ENCODE measurements around the gene FOXK2.

The FOXK2 gene

GRCh38 chr17:82645516-82645915 is 126.0 kb downstream of the FOXK2 start:
- TF ChIP-seq, protein P1, sequence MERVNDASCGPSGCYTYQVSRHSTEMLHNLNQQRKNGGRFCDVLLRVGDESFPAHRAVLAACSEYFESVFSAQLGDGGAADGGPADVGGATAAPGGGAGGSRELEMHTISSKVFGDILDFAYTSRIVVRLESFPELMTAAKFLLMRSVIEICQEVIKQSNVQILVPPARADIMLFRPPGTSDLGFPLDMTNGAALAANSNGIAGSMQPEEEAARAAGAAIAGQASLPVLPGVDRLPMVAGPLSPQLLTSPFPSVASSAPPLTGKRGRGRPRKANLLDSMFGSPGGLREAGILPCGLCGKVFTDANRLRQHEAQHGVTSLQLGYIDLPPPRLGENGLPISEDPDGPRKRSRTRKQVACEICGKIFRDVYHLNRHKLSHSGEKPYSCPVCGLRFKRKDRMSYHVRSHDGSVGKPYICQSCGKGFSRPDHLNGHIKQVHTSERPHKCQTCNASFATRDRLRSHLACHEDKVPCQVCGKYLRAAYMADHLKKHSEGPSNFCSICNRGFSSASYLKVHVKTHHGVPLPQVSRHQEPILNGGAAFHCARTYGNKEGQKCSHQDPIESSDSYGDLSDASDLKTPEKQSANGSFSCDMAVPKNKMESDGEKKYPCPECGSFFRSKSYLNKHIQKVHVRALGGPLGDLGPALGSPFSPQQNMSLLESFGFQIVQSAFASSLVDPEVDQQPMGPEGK (CRISPR knock-in tag; IDR thresholded peaks at IDR 0.05; ENCODE audit: borderline replicate concordance), result no peak
- no peak for TF ChIP-seq ZNF565 (CRISPR knock-in tag; conservative IDR thresholded peaks at IDR 0.05; ENCODE audit: low read depth)
- TF ChIP-seq, protein P2, sequence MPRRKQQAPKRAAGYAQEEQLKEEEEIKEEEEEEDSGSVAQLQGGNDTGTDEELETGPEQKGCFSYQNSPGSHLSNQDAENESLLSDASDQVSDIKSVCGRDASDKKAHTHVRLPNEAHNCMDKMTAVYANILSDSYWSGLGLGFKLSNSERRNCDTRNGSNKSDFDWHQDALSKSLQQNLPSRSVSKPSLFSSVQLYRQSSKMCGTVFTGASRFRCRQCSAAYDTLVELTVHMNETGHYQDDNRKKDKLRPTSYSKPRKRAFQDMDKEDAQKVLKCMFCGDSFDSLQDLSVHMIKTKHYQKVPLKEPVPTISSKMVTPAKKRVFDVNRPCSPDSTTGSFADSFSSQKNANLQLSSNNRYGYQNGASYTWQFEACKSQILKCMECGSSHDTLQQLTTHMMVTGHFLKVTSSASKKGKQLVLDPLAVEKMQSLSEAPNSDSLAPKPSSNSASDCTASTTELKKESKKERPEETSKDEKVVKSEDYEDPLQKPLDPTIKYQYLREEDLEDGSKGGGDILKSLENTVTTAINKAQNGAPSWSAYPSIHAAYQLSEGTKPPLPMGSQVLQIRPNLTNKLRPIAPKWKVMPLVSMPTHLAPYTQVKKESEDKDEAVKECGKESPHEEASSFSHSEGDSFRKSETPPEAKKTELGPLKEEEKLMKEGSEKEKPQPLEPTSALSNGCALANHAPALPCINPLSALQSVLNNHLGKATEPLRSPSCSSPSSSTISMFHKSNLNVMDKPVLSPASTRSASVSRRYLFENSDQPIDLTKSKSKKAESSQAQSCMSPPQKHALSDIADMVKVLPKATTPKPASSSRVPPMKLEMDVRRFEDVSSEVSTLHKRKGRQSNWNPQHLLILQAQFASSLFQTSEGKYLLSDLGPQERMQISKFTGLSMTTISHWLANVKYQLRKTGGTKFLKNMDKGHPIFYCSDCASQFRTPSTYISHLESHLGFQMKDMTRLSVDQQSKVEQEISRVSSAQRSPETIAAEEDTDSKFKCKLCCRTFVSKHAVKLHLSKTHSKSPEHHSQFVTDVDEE (CRISPR knock-in tag; IDR thresholded peaks at IDR 0.05), result no peak
- TF ChIP-seq, protein P3, sequence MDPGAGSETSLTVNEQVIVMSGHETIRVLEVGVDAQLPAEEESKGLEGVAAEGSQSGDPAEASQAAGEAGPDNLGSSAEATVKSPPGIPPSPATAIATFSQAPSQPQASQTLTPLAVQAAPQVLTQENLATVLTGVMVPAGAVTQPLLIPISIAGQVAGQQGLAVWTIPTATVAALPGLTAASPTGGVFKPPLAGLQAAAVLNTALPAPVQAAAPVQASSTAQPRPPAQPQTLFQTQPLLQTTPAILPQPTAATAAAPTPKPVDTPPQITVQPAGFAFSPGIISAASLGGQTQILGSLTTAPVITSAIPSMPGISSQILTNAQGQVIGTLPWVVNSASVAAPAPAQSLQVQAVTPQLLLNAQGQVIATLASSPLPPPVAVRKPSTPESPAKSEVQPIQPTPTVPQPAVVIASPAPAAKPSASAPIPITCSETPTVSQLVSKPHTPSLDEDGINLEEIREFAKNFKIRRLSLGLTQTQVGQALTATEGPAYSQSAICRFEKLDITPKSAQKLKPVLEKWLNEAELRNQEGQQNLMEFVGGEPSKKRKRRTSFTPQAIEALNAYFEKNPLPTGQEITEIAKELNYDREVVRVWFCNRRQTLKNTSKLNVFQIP (CRISPR knock-in tag; IDR thresholded peaks at IDR 0.05; ENCODE audit: borderline replicate concordance, low read depth), result no peak
- TF ChIP-seq ZFP30 (CRISPR knock-in tag; IDR thresholded peaks at IDR 0.05), result no peak
- TF ChIP-seq TOX (CRISPR knock-in tag; IDR thresholded peaks at IDR 0.05; ENCODE audit: borderline replicate concordance), result no peak
- no peak for TF ChIP-seq ISL1 (CRISPR knock-in tag; IDR thresholded peaks at IDR 0.05)
- no peak for TF ChIP-seq RARB (CRISPR knock-in tag; IDR thresholded peaks at IDR 0.05)
- TF ChIP-seq CSDC2 (CRISPR knock-in tag; IDR thresholded peaks at IDR 0.05), result no peak
- TF ChIP-seq ZNF8 (CRISPR knock-in tag; IDR thresholded peaks at IDR 0.05), result no peak
- TF ChIP-seq, protein P4, sequence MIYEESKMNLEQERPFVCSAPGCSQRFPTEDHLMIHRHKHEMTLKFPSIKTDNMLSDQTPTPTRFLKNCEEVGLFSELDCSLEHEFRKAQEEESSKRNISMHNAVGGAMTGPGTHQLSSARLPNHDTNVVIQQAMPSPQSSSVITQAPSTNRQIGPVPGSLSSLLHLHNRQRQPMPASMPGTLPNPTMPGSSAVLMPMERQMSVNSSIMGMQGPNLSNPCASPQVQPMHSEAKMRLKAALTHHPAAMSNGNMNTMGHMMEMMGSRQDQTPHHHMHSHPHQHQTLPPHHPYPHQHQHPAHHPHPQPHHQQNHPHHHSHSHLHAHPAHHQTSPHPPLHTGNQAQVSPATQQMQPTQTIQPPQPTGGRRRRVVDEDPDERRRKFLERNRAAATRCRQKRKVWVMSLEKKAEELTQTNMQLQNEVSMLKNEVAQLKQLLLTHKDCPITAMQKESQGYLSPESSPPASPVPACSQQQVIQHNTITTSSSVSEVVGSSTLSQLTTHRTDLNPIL (CRISPR knock-in tag; IDR thresholded peaks at IDR 0.05; ENCODE audit: low read depth), result no peak
- TF ChIP-seq SNAI2 (CRISPR knock-in tag; IDR thresholded peaks at IDR 0.05), result no peak
- no peak for TF ChIP-seq ARNTL (CRISPR knock-in tag; IDR thresholded peaks at IDR 0.05; ENCODE audit: borderline replicate concordance, low read depth)
- no peak for TF ChIP-seq GLIS3 (CRISPR knock-in tag; IDR thresholded peaks at IDR 0.05)
- no peak for TF ChIP-seq ZNF70 (CRISPR knock-in tag; IDR thresholded peaks at IDR 0.05)
- no peak for TF ChIP-seq OSR1 (CRISPR knock-in tag; IDR thresholded peaks at IDR 0.05)
- TF ChIP-seq CSRNP3 (CRISPR knock-in tag; IDR thresholded peaks at IDR 0.05), result no peak
- TF ChIP-seq TCF4 (CRISPR knock-in tag; IDR thresholded peaks at IDR 0.05; ENCODE audit: borderline replicate concordance), result no peak
- no peak for ATAC-seq

DNA sequence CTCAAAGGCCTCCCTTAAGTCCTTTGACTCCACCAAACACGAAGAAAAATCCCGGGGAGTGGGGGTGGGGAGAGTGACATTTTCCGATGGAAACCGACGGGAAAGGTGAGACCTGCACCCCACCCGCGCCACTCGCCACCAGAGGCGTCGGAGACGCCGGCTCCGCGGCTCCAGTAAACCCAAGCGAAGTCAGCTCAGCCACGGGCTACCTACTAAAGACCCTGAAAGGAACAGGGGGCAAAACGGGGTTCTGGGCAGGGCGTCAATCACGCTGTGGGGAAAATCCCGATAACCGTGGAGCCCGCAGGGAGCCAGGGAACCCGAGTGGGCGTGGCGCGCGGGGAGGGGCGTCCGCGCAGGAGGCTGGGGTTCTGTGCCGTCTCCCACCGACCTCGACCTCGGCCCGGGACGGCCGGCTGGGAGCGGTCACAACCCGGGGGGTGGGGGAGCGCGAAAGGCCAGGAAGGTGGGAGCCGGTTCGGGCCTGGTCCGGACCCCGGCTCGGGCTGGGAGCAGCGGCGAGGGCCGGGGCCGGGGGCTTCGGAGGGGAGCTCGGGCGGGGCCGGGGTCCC is 128.1 kb downstream of the FOXK2 start:
- peak; percentile 53 for ATAC-seq
- TF ChIP-seq ARNTL (CRISPR knock-in tag; IDR thresholded peaks at IDR 0.05; ENCODE audit: borderline replicate concordance, low read depth) (no peak), BACH2 (CRISPR knock-in tag; IDR thresholded peaks at IDR 0.05; ENCODE audit: borderline replicate concordance) (no peak), ZC3H10 (CRISPR knock-in tag; IDR thresholded peaks at IDR 0.05) (no peak)
- TF ChIP-seq, protein P1 (CRISPR knock-in tag; IDR thresholded peaks at IDR 0.05; ENCODE audit: borderline replicate concordance), result no peak

Measured in SK-N-SH treated with all-trans-retinoic acid at 6 μM for 48 hours (cell line).